Large intestine (tissue), 3 donors: Measurements from ENCODE around the gene LZTFL1. TPM values are rescaled to one million over a fixed set of nuclear protein-coding genes. Genes with fewer than 3 reads are reported as not detected.

ENCODE experiments used
- DNase-seq, 2 donors: peaks; one replicate each; pipeline versions ENCODE4 v3.0.0 to v3.0.0-alpha.2; 2013
- H3K27ac ChIP-seq: one replicate; pipeline ENCODE4 v1.5.1; 2013; ENCODE audit warnings: low read length
- H3K27me3 ChIP-seq: 2 replicates; pipeline ENCODE4 v1.6.1; 2013; ENCODE audit warnings: low read length; ENCODE audit not compliant: control insufficient read depth, insufficient read depth
- H3K36me3 ChIP-seq: 2 replicates; pipeline ENCODE4 v1.6.1; 2013; ENCODE audit warnings: low read length; ENCODE audit not compliant: control insufficient read depth, insufficient read depth
- H3K4me1 ChIP-seq: one replicate; pipeline ENCODE4 v1.6.1; 2013; ENCODE audit warnings: low read length; ENCODE audit not compliant: control insufficient read depth, insufficient read depth
- H3K4me3 ChIP-seq: one replicate; pipeline ENCODE4 v1.5.1; 2013; ENCODE audit warnings: low read length
- H3K9me3 ChIP-seq: one replicate; pipeline ENCODE4 v1.6.1; 2013; ENCODE audit warnings: mild to moderate bottlenecking, low read depth, low read length, moderate library complexity; ENCODE audit not compliant: control insufficient read depth
- WGBS: methylation state at CpG from one replicate; pipeline ENCODE4 v1.1.5; 2013; ENCODE audit warnings: low lambda C conversion rate; ENCODE audit not compliant: insufficient coverage; 5-methylcytosine and 5-hydroxymethylcytosine counted together
- polyA plus RNA-seq: library from polyadenylated mRNA; unstranded; fragments of 120-200 nt; gene quantifications from one replicate; pipeline ENCODE4 v1.2.1, GENCODE V29; 2013

Gene LZTFL1
- polyA plus RNA-seq, 1 donor: 30.6 TPM

DNA sequence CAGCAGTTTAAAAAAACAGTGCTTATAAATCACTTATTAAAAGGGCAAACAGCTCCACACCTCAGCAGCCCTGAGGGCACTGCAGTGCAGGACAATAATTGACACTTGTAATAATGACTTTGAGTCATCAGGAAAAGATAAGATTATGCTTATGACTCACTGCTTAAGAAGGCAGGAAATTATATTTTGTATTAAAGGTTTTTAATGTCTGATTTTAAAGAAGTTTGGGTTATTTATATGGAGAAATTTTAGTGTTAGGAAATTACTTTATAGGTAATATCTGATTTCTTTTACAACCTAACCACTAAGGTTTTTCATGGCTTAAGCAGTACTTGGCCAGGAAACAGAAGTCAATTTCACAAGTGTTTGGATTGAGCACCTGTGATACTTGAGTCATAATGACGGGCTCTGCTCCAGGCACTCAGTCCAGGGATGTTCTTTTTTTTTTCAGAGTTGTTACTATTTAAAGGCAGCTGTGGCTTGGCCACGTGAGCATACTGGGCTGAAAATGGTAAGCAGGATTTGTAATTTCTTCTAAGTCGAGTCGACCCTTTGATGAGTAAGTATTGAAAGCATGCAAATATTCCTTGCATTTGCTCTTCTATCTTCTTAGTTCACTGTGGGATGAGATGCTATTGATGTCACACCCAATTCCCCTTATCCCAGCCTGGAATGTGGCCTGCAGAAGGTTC is 23.9 kb downstream of the LZTFL1 start:
- Histone ChIP-seq H3K9me3 (no peaks in the 10 kb centered on the region), H3K36me3 (peaks cover 13% of the 10 kb centered on the region), H3K4me1 (peaks cover 24% of the 10 kb centered on the region), H3K27me3 (no peaks in the 10 kb centered on the region), H3K4me3 (no peak overlapping the region), H3K27ac (peak overlapping the region; percentile 95)
- no CpG with 5 or more reads among the region's 4 CpGs for WGBS
- peak; percentile 82 to 94 for DNase-seq

GRCh38 chr3:45816544-45816943 is 25.4 kb downstream of the LZTFL1 start:
- Histone ChIP-seq H3K9me3 (no peaks in the 10 kb centered on the region), H3K36me3 (peaks cover 13% of the 10 kb centered on the region), H3K4me1 (peaks cover 24% of the 10 kb centered on the region), H3K27ac (no peak overlapping the region), H3K4me3 (no peak overlapping the region), H3K27me3 (no peaks in the 10 kb centered on the region)
- DNase-seq: no peak
- WGBS: no CpG with 5 or more reads among the region's 3 CpGs

- WGBS: 100% methylated on average over 1 of the region's 4 CpGs
- no peaks in the 10 kb centered on the region for H3K9me3 ChIP-seq
- peaks cover 23% of the 10 kb centered on the region for H3K4me1 ChIP-seq
- DNase-seq: no peak
- H3K27ac ChIP-seq: no peak overlapping the region
- no peak overlapping the region for H3K4me3 ChIP-seq
- H3K27me3 ChIP-seq: no peaks in the 10 kb centered on the region
- peaks cover 7% of the 10 kb centered on the region for H3K36me3 ChIP-seq
These were observed 27.6 kb downstream of the LZTFL1 start for GRCh38 chr3:45814322-45814721.

- Histone ChIP-seq H3K4me3 (no peak overlapping the region), H3K27me3 (no peaks in the 10 kb centered on the region), H3K4me1 (no peaks in the 10 kb centered on the region), H3K27ac (no peak overlapping the region), H3K36me3 (peaks cover 1% of the 10 kb centered on the region), H3K9me3 (no peaks in the 10 kb centered on the region)
- no peak for DNase-seq
- WGBS: 59% methylated on average over 2 of the region's 10 CpGs
These were observed 34.0 kb downstream of the LZTFL1 start for GRCh38 chr3:45807681-45808540.

- Histone ChIP-seq H3K36me3 (no peaks in the 10 kb centered on the region), H3K27me3 (no peaks in the 10 kb centered on the region), H3K9me3 (no peaks in the 10 kb centered on the region), H3K27ac (no peak overlapping the region), H3K4me1 (no peaks in the 10 kb centered on the region), H3K4me3 (no peak overlapping the region)
- no peak for DNase-seq
- WGBS: no CpG with 5 or more reads among the region's 3 CpGs
These were observed 34.8 kb downstream of the LZTFL1 start for GRCh38 chr3:45807133-45807532.

- 86% methylated on average over 1 of the region's 3 CpGs for WGBS
These were observed 35.8 kb downstream of the LZTFL1 start for GRCh38 chr3:45806072-45806471.

DNA sequence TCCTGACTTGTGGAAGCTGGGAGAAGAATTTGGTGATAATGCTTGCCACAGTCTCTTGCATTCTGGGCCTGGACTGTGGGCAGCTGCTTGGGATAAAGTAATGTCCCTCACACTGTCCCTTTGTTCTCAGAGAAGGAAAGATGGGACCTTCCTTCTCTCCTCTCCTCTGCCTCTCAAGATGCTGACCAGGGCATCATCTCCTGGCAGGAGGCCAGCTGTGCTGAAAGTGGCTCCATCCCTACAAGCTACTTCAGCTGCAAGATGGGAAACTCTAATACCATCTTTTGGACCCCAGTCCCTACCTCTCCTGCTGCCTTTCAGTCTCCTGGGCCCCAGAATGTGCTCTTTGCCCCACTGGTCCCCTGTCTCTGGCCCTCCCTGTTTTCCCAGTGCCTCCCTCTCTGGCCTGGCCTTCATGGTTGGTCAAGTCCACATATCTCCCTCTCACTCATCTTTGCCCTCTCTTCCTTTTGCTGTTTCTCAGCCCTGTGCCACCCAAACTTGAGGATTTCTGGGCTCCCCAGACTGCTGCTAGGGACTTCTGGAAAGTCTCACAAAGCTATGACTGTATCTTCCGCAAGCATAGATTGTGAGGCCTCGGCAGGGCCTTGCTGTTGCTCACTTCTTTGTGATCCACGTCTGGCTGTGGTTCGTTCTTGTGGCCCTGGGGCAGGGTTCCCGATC is 38.5 kb downstream of the LZTFL1 start:
- Histone ChIP-seq H3K27ac (no peak overlapping the region), H3K4me3 (no peak overlapping the region), H3K4me1 (peaks cover 6% of the 10 kb centered on the region), H3K27me3 (no peaks in the 10 kb centered on the region), H3K36me3 (no peaks in the 10 kb centered on the region), H3K9me3 (no peaks in the 10 kb centered on the region)
- DNase-seq: no peak
- WGBS: no CpG with 5 or more reads among the region's 5 CpGs

More at GRCh38 chr3:45806072-45806471, 35.8 kb downstream of the LZTFL1 start:
- Histone ChIP-seq H3K9me3 (no peaks in the 10 kb centered on the region), H3K4me3 (no peak overlapping the region), H3K27me3 (no peaks in the 10 kb centered on the region), H3K27ac (no peak overlapping the region), H3K4me1 (no peaks in the 10 kb centered on the region), H3K36me3 (no peaks in the 10 kb centered on the region)
- DNase-seq: no peak

- H3K4me3 ChIP-seq: no peak overlapping the region
- H3K27me3 ChIP-seq: peaks cover 2% of the 10 kb centered on the region
- DNase-seq: no peak
- WGBS: 100% methylated on average over 2 of the region's 9 CpGs
- no peak overlapping the region for H3K27ac ChIP-seq
- H3K36me3 ChIP-seq: no peaks in the 10 kb centered on the region
- no peaks in the 10 kb centered on the region for H3K9me3 ChIP-seq
- peaks cover 6% of the 10 kb centered on the region for H3K4me1 ChIP-seq
These were observed 39.8 kb downstream of the LZTFL1 start for GRCh38 chr3:45802146-45802545.

DNA sequence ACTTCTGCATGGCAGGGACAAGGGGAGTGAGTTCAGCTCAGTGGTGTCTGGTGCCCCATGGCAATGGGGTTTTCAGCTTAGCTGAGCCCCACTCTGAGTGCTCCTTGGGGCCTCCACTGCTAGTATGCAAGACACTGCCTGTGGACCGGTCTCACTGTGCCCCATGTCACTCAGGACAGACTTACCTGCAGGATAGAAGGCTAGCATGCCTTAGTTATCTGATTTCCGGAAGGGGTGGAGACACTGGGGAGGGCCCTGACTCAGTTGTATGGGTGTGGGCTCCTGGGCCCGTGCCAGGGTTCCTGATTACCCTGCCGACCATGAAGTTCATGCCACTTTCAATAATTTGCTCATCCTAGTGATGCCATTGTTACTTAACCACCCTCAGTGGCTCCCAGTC is 41.3 kb downstream of the LZTFL1 start:
- H3K9me3 ChIP-seq: peaks cover 5% of the 10 kb centered on the region
- H3K4me1 ChIP-seq: peaks cover 6% of the 10 kb centered on the region
- no peaks in the 10 kb centered on the region for H3K36me3 ChIP-seq
- WGBS: 20% methylated on average over 1 of the region's 4 CpGs
- H3K27ac ChIP-seq: no peak overlapping the region
- H3K27me3 ChIP-seq: peaks cover 14% of the 10 kb centered on the region
- H3K4me3 ChIP-seq: no peak overlapping the region
- no peak for DNase-seq

GRCh38 chr3:45799586-45799985 is 42.3 kb downstream of the LZTFL1 start:
- Histone ChIP-seq H3K9me3 (peaks cover 5% of the 10 kb centered on the region), H3K36me3 (no peaks in the 10 kb centered on the region), H3K4me3 (no peak overlapping the region), H3K4me1 (peaks cover 6% of the 10 kb centered on the region), H3K27me3 (peaks cover 14% of the 10 kb centered on the region), H3K27ac (no peak overlapping the region)
- WGBS: no CpG with 5 or more reads among the region's 2 CpGs
- DNase-seq: no peak
